Amygdala (tissue), 56 donors: ENCODE data around the gene TSPOAP1.
"Not testable (repeated sequence)": the region's sequence is repeated elsewhere in the genome, so short reads cannot be mapped to it uniquely, and the experiment has no call there.

Source experiments
- DNase-seq, 56 donors: peaks; one replicate each; lab custom pipeline; 2025; lab: John Stamatoyannopoulos, UW

The TSPOAP1 gene

GRCh38 chr17:58341861-58342475 is 13.4 kb upstream of the TSPOAP1 start:
- DNase-seq: no peak

GRCh38 chr17:58341136-58341860 is 12.7 kb upstream of the TSPOAP1 start:
- DNase-seq: not testable (repeated sequence)

GRCh38 chr17:58340405-58340876 is 11.8 kb upstream of the TSPOAP1 start:
- DNase-seq: no peak

GRCh38 chr17:58339755-58340404 is 11.3 kb upstream of the TSPOAP1 start:
- DNase-seq: no peak

- peak in 5 of 56 donors; percentile 15 to 49 (median 20) for DNase-seq
These were observed 10.5 kb upstream of the TSPOAP1 start for GRCh38 chr17:58338841-58339754.

GRCh38 chr17:58338454-58338840 is 9.9 kb upstream of the TSPOAP1 start:
- no peak for DNase-seq

GRCh38 chr17:58337600-58338453 is 9.2 kb upstream of the TSPOAP1 start:
- peak in 31 of 56 donors; percentile 19 to 67 (median 40) for DNase-seq

- peak in 1 of 56 donors; percentile 6 for DNase-seq
These were observed 8.6 kb upstream of the TSPOAP1 start for GRCh38 chr17:58337210-58337599.

GRCh38 chr17:58336456-58337209 is 8.0 kb upstream of the TSPOAP1 start:
- no peak for DNase-seq

- peak in 1 of 56 donors; percentile 12 for DNase-seq
These were observed 7.3 kb upstream of the TSPOAP1 start for GRCh38 chr17:58335779-58336455.

GRCh38 chr17:58335061-58335731 is 6.6 kb upstream of the TSPOAP1 start:
- DNase-seq: no peak

GRCh38 chr17:58334661-58335060 is 6.1 kb upstream of the TSPOAP1 start:
- DNase-seq: no peak

GRCh38 chr17:58334256-58334655 is 5.7 kb upstream of the TSPOAP1 start:
- DNase-seq: no peak

GRCh38 chr17:58333736-58334207 is 5.2 kb upstream of the TSPOAP1 start:
- no peak for DNase-seq

- no peak for DNase-seq
These were observed 4.5 kb upstream of the TSPOAP1 start for GRCh38 chr17:58332778-58333735.
